ENCODE measurements around the gene C1RL. TPM values are rescaled to one million over a fixed set of nuclear protein-coding genes. Genes with fewer than 3 reads are reported as not detected.
A peak's percentile ranks its signal among the peaks of the same experiment; 100 is the strongest.
"Not testable (repeated sequence)": the region's sequence is repeated elsewhere in the genome, so short reads cannot be mapped to it uniquely, and the experiment has no call there.

The C1RL gene
- polyA plus RNA-seq, 4 donors = 30.2 to 39.2 (median 36.1) TPM

DNA sequence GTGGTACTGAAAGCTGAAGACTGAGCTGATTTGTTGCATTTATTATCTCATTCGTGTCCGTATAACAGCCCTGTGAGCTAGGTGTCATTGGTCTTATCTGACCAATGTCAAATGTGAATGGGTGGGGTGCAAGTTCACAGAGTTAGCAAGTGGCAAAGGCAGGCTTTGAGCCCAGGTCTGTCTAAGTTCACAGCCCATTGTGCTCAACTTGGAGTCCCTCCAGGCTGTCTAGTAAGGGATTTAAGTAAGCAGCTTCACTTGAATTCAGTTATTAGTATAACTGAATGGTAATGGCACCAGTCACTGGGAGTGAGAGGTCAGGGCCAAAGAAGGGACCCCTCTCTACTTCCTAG lies 40.0 kb downstream of the C1RL start:
- DNase-seq (ENCODE audit: low read depth in 4 of 4, low spot score in 3 of 4) = no peak

DNA sequence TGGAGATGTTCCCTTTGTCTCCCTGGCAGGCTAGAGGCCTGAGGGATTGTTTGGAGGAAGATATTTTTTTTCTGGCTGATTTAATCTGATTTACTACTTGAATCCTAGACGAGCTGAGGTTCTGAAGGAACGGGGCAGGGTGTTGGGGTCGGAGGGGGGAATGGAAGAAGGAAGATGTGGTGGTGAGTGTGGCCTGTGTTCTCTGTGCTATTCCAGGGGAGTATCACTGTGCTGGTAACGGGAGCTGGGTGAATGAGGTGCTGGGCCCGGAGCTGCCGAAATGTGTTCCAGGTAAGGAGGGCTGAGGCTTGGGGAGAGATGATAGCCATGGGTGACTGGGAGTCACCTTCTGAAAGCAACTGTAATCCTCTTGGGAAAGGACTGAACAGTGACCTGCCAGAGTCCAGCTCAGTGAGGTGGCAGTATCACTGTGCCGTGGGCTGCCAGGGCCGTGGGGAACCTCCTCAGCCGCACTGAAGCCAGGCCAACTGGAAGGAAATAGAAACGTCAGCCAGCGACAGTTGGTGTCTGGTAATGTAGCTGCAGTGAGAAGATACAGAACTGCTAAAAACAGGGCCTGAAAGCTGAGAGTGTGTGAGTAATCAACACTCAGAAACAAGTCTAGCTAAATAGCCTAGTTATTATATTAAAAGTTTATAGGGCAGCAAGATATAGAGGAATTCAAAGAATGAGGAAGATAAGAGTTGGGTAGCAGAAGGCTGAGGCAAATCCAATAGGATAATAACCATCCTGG lies 40.6 kb downstream of the C1RL start:
- no peak for DNase-seq (ENCODE audit: low read depth in 4 of 4, low spot score in 3 of 4)

DNA sequence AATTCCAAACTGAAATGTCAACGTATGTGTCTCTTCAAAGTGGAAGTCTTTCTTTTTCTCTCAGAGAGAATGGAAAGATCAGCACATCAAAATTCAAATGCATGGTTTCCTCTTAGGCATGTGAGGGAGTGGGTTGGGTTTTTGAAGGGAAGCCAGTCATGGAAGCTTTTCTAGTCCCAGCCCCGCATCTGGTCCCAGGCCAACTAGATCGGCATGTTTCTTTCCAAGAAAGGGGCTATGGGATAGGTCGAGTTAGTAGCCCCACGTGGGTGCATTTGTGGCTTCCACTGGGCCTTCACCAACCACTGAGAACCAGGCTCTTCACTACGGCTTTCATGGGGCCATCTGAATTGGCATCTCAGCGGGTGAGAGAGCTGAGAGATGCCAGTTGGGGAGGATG lies 41.9 kb downstream of the C1RL start:
- no peak for DNase-seq (ENCODE audit: low read depth in 4 of 4, low spot score in 3 of 4)

DNA sequence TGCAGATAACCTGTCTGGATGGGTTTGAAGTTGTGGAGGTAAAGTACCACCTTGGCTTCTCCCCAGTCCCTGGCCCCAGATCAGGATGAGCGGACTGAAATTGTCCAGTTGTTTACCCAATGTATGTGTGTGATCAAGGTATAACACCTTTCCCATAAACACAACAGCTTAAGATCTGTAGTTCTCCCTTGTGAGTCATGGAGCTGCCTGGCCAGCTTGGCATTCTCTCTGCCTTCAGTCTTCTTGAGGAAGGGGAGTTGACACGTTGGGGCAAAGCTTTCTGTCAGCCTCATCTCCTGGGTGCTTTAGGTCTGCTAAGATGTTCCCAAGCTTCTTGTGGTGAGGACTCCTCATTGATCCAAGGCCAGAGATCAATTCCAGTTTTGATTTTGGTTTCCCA lies 42.4 kb downstream of the C1RL start:
- DNase-seq (ENCODE audit: low read depth in 4 of 4, low spot score in 3 of 4) = no peak

DNA sequence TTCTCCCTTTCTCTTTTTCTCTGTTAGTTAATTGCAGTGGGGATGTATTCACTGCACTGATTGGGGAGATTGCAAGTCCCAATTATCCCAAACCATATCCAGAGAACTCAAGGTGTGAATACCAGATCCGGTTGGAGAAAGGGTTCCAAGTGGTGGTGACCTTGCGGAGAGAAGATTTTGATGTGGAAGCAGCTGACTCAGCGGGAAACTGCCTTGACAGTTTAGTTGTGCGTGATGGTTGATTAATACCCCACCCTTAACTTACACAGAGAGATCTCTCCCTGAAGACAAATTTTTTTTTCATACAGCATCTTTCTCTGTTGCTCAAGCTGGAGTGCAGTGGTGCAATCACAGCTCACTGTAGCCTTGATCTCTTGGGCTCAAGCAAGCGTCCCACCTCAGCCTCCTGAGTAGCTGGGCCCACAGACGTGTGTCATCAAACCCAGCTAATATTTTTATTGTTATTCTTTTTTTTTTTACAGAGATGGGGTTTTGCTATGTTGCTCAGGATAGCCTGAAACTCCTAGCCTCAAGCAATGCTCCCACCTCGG lies 43.9 kb downstream of the C1RL start:
- DNase-seq (ENCODE audit: low read depth in 4 of 4, low spot score in 3 of 4) = no peak

DNA sequence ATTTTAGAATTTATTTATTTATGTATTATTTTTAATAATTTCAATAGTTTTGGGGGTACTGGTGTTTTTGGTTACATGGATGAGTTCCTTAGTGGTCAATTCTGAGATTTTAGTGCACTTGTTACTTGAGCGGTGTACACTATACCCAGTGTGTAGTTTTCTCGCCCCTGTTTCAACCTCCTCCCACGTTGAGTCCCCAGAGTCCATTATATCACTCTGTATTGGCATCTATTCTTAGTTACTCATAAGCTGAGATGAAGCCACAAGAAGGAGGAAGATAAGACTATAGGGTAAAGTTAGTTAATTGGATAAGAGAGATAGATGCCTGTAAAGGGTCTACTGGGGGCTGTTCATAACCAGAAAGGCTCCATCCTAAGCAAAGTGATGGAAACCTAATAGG lies 44.5 kb downstream of the C1RL start:
- no peak for DNase-seq (ENCODE audit: low read depth in 4 of 4, low spot score in 3 of 4)

DNA sequence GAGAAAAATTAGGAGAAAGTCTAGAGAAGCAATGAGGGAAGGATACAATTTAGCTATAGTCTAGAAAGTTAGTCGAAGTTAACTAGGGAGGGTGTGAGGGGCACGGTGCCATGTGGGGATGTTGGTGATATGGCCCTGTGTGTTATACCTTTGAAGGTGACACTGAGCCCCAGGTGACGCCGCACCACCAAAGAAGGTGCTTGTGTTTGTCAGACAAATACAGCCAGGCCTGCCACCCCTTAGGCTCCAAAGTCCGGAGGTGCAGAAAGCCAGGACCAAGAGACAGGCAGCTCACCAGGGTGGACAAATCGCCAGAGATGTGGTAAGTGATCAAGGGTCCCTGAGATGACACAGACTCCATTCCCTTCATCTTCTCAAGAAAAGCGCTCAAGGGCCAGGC lies 47.4 kb downstream of the C1RL start:
- no peak for DNase-seq (ENCODE audit: low read depth in 4 of 4, low spot score in 3 of 4)

DNA sequence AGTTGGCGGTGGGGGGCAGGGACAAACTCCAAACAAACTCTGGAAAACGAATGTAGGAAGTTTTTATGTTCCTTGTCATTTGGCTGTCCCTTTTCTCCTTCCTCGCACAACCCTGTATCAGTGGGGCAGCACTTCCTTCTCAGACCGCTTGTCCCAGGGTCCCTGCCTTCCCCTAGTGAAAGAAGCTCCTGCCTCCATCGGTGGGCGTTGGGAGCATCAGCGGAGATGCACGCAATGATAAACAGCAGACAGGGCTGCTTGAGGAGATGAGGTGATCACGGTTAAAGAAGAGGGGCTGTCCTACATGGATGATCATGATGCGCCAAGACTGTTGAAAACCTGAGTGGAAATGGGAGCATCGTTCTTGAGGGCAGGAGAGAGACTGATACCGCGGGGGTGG lies 47.9 kb downstream of the C1RL start:
- no peak for DNase-seq (ENCODE audit: low read depth in 4 of 4, low spot score in 3 of 4)

DNA sequence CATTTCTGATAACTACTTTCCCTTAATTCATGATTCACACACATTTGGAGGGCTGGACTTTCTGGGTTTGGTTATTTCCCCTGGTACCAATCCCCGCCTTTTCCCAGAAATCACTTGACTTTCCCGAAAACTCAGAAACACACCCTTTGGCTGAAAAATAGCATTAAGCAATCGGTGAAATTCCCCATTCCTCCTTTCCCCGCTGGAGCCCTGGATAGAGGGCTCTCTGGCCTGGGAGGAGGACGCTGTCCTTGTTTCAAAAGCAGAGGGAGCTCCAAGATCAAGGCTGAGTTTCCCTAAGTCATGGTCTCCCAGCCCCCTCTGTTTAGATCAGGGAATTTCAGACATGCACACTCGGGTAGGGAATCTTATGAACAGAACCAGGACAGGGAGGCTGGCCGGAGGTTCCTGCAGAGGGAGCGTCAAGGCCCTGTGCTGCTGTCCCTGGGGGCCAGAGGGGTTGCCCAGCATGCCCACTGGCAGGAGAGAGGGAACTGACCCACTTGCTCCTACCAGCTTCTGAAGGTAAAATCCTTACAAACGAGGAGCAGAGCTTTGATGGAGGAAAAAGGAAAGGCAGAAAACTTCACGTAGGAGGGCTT lies 48.6 kb downstream of the C1RL start, which contains the start of gene C1S:
TSS of gene C1S (plus strand) at position 366 of the 602 bp plus-strand sequence. CDS start 1,195 bp downstream, outside the sequence.
- peak; percentile 56 to 80 (median 76) for DNase-seq (ENCODE audit: low read depth in 4 of 4, low spot score in 3 of 4)

DNA sequence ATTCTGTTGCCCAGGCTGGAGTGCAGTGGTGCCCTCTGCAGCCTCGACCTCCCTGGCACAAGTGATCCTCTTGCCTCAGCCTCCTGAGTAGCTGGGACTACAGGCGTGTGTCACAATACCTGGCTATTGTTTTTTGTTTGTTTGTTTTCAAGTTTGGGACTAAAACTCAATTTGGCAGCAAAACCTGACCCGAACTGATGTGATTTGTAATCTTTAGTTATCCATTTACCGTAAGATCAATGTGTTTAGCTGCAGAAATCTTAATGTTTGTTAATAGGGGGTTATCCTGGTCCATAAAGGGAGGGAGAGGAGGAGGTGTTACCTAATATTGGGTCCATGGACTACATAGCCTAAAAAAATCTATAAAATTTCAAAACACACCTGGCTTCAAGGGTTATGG lies 49.2 kb downstream of the C1RL start:
- no peak for DNase-seq (ENCODE audit: low read depth in 4 of 4, low spot score in 3 of 4)

DNA sequence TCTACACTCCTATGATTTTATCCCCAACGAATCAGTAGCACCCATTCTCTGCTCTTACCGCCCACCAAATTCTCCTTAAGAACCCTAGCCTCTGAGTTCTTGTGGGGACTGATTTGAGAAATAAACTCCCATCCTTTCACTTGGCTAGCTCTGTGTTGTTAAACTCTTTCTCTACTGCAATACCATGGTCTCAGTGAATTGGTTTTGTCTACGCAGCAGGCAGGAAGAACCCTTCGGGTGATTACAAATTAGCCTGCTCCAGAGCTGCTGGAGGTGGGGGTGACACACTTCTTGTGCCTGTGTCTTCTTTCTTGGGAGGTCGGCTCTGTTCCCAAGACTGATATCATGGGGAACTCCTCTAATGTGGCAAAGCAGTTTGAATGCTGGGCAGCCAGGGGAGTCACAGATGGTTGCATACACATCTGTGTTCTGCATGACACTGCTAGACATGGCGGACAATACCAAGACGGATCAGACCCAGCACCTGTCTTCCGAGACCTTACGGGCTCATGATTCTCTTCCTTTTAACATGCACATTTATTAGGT lies 50.1 kb downstream of the C1RL start:
- DNase-seq (ENCODE audit: low read depth in 4 of 4, low spot score in 3 of 4) = no peak

DNA sequence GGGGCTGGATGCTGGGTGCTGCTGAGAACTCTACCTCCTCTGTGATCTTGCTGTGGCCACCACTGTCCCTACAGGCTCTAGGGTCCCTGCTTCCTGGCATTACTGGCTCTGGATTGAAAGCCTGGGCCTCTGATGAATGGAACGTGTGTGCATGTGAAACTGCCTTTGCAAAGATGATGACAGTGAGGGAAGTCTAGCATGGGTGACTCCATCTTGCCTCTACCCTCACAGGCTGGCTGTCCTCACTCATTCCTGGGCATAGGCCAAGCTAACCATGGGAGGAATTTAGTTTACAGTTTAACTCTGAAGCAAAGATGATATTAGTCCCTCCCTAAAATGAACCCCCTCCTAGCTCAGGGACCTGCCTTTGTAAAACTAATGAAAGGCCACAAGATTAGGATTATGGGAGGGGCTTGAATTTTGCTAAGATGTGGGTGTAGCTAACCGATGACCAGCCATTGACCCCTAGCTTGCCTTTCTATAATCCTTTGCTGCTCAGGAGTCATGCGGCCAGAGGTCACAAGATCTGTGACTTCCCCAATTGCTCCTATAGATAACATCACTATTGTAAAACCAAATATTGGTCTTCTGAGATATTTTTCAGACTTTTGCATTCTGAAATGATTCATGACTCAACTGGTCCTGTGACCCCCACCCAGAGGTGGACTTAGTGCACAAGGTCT lies 50.7 kb downstream of the C1RL start:
- no peak for DNase-seq (ENCODE audit: low read depth in 4 of 4, low spot score in 3 of 4)

DNA sequence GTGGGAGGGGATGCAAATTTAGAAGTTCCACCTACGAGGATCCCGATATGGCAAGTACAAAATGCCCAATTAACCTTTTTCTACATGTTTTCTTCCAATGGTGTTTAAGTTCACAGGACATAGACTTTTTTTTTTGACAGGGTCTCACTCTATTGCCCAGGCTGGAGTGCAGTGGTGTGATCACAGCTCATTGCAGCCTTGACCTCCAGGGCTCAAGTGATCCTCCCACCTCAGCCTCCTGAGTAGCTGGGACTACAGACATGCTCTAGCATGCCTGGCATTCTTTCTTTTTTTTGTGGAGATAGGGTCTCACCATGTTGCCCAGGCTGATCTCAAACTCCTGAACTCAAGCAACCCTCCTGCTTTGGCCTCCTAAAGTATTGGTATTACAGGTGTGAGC lies 53.3 kb downstream of the C1RL start:
- not testable (repeated sequence) for DNase-seq (ENCODE audit: low read depth in 4 of 4, low spot score in 3 of 4)

DNA sequence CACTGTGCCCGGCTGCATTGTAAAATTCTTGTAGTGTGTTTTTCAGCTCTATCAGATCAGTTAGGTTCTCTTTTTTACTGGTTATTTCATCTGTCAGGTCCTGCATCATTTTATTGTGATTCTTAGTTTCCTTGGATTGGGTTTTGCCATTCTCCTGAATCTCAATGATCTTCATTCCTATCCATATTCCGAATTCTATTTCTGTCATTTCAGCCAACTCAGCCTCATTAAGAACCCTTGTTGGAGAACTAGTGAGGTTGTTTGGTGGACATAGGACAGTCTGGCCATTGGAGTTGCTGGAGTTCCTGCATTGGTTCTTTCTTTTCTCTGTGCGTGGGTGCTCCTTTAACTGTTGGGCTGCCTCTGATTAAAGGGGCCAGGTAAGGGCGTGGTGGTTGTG lies 54.1 kb downstream of the C1RL start:
- no peak for DNase-seq (ENCODE audit: low read depth in 4 of 4, low spot score in 3 of 4)

DNA sequence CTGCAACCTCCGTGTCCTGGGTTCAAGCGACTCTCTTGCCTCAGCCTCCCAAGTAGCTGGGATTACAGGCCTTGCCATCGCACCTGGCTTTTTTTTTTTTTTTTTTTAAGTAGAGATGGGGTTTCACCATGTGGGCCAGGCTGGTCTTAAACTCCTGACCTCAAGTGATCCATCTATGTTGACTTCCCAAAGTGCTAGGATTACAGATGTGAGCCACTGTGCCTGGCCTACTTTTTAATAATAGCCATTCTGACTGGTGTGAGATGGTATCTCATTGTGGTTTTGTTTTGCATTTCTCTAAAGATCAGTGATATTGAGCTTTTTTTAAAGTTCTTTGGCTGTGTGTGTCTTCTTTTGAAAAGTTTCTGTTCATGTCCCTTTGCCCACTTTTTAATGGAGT lies 59.0 kb downstream of the C1RL start:
- DNase-seq (ENCODE audit: low read depth in 4 of 4, low spot score in 3 of 4) = not testable (repeated sequence)

DNA sequence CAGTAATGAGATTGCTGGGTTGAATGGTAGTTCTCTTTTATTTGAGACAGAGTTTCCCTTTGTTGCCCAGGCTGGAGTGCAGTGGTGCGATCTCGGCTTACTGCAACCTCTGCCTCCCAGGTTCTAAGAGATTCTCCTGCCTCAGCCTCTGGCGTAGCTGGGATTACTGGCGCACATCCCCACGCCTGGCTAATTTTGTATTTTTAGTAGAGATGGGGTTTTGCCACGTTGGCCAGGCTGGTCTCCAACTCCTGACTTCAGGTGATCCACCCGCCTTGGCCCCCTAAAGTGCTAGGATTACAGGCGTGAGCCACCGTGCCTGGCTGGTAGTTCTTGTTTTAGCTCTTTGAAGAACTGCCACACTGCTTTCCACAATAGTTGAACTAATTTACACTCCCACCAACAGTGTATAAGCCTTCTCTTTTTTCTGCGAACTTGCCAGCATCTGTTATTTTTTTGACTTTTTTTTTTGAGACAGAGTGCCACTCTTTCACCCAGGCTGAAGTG lies 59.5 kb downstream of the C1RL start:
- DNase-seq (ENCODE audit: low read depth in 4 of 4, low spot score in 3 of 4) = not testable (repeated sequence)

DNA sequence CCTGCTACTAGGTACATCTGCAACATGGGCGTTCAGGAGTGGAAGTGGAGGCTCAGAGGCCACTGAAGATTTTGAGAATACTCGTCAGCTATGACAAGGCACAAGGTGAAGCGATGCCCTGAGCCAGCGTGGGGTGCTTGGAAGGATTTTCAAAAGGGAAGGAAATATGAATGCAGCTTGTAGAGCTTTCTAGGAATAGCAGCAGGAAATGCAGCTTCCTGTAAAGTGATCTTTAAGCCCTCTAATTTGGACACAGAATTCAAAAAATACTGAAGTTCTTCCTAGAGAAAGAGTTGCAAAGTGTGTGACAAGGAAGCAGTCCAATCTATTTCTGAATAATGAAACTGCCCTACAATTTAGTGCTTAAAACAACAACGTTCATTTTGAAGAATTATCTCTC lies 61.7 kb downstream of the C1RL start:
- DNase-seq (ENCODE audit: low read depth in 4 of 4, low spot score in 3 of 4) = no peak

DNA sequence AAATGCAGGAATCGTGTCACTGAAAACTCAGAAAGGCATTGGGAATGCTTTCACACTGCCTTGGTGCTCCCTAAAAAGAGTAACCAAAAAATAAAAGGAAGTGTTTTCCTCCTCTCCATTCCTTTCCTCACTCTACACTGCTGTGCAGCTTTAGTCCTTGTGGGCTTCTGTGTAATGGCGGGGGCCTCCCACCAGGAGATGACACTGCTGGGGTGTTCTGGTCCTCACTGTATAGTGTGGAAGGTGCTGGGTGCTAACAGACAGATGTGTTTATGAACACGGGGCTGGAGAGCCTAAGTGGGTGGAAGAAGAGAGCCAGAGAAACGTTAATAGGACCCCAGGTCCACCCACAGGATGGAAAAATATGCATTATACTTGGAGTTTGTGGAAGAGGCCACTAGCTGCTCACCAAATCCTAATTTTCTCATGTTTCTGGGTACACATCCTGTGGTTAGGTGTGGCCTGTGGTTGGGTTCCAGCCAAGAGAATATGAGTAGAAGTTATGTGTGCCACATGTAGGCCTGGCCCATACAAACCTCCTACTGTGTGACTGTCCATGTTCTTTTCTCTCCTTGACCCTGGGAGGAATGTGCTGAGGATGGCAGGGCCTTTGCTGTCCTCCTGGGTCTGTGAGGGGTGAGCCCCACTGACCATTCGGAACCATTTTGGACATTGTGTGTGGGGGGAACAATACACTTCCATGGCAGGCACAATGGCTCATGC lies 62.5 kb downstream of the C1RL start:
- DNase-seq (ENCODE audit: low read depth in 4 of 4, low spot score in 3 of 4) = no peak

DNA sequence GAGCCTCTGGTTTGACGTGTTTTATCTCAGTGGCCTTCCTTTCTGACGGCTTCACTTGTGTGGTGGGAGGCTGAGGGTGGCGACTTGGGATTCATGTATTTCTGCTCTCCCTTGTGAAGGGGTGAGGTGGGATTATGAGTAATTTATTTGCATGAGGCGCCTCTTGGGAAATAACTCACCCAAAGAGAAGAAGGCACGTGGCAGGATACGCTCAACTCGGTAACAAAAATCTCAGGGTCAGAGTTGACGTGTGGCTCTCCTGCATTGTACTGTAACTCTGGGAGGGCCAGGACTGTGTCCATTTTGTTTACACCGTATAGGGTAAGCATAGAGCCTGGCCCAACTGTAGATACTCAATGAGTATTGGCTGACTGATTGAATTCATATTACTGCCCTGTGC lies 63.1 kb downstream of the C1RL start:
- DNase-seq (ENCODE audit: low read depth in 4 of 4, low spot score in 3 of 4) = no peak

All from left renal pelvis (tissue), 4 donors.